Measurements from ENCODE around the gene APOBEC3A. TPM values are rescaled to one million over a fixed set of nuclear protein-coding genes. Genes with fewer than 3 reads are reported as not detected.

APOBEC3A gene
- total RNA-seq, 1 donor from 2014 or later = not detected

DNA sequence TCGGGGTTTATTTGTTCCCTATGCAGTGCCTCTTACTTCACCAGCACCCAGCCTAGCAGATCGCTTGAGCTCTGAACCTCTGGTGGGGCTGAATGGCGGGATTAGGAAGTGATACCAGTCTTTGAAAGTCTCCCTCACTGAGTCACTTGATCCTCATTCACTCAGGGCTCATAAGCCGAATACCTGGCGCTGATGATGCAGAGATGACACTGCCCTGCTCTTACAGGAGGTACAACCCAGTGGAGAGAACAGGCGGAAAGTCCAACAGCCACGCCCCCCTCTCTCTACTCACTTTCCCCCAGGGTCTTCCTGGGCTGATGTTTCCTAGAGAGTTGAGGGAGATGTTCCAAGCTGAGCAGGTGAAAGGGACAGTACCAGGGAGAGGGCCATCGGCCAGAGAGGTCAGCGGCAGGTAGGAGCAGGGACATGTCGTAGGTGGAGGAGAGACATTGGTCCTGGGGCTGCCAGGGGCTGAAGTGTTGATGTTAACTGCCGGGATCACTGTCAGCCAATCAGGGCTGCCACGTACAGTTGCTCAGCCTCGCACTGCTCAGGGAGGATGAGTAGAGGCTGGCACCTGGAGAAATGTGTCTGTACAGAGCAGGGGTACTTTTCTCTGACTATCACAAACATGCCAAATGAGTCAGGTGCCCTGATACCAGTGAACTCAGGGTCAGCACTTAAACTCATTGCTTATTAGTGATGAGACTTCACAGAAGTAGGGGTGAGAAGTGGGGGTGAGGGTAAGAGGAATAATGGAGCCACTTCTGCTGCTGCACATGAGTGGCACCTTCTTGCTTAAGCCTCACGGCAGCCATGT, 9.9 kb upstream of the APOBEC3A start:
- Mint-ChIP-seq H3K36me3 (ENCODE audit: low read depth) (peaks cover 1% of the 10 kb centered on the region), H3K27me3 (ENCODE audit: low read depth) (peaks cover 78% of the 10 kb centered on the region), H3K4me3 (ENCODE audit: unreplicated experiment) (no peak overlapping the region), H3K4me1 (ENCODE audit: low read depth) (no peaks in the 10 kb centered on the region), H3K27ac (ENCODE audit: unreplicated experiment) (peak overlapping the region; percentile 39), H3K9me3 (ENCODE audit: low read depth) (no peaks in the 10 kb centered on the region)
- no peak for DNase-seq (ENCODE audit: low spot score)
- TF ChIP-seq, protein P1, sequence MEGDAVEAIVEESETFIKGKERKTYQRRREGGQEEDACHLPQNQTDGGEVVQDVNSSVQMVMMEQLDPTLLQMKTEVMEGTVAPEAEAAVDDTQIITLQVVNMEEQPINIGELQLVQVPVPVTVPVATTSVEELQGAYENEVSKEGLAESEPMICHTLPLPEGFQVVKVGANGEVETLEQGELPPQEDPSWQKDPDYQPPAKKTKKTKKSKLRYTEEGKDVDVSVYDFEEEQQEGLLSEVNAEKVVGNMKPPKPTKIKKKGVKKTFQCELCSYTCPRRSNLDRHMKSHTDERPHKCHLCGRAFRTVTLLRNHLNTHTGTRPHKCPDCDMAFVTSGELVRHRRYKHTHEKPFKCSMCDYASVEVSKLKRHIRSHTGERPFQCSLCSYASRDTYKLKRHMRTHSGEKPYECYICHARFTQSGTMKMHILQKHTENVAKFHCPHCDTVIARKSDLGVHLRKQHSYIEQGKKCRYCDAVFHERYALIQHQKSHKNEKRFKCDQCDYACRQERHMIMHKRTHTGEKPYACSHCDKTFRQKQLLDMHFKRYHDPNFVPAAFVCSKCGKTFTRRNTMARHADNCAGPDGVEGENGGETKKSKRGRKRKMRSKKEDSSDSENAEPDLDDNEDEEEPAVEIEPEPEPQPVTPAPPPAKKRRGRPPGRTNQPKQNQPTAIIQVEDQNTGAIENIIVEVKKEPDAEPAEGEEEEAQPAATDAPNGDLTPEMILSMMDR (IDR thresholded peaks at IDR 0.05) = no peak

DNA sequence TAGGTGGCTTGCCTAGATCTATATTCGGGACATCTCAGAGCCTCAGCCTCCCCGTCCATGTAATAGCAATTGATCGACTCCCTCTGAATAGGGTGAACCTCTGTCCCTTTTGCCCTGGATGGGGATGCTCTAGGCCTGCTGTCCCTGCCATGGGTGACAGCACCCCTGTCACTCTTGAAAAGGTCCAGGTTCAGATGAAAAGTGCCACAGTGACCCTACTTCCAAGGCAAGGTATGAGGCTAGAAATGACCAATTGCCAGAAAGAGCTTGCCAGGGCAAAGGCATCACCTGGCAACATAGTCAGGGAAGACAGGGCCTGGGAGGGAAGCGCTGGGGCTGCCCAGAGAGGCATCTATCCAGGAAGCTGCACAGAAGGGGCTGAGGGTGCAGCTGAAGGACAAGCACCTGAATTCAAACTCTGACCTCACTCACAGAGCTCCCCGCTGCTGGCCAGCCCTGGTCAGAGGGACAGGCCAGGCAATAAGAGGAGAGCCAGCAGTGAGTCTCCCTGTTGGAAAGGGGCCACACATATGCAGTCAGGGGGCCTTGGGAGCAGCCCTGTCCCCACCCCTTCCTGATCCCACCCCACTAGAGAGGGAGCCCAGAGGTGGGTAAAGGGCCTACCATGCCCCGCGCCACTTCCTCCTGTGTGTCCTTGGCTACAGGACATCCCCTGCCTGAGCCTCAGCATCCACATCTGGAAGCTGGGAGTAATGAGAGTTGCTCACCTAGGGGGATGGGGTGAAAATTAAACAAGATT, 9.0 kb upstream of the APOBEC3A start:
- H3K4me3 Mint-ChIP-seq (ENCODE audit: unreplicated experiment) = no peak overlapping the region
- TF ChIP-seq, protein P1 (IDR thresholded peaks at IDR 0.05) = no peak
- H3K27me3 Mint-ChIP-seq (ENCODE audit: low read depth) = peaks cover 74% of the 10 kb centered on the region
- no peaks in the 10 kb centered on the region for H3K9me3 Mint-ChIP-seq (ENCODE audit: low read depth)
- no peak for DNase-seq (ENCODE audit: low spot score)
- no peaks in the 10 kb centered on the region for H3K4me1 Mint-ChIP-seq (ENCODE audit: low read depth)
- H3K27ac Mint-ChIP-seq (ENCODE audit: unreplicated experiment) = no peak overlapping the region
- peaks cover 1% of the 10 kb centered on the region for H3K36me3 Mint-ChIP-seq (ENCODE audit: low read depth)

DNA sequence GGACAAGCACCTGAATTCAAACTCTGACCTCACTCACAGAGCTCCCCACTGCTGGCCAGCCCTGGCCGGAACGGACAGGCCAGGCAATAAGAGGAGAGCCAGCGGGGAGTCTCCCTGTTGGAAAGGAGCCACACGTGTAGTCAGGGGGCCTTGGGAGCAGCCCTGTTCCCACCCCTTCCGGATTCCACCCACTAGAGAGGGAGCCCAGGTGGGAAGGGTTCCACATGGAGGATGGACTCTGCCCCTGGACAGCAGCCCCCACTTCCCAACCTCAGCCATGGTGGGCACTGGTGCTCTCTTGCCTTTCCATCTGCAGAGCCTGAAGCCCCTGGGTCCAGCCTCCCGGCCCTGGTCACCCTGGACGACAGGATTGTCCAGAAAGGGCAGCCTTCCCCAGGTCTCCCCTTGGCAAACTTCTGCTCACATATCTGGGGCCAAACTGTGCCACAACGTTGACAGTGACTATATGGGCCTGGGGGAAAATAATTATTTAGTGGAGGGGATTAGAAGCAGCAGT, 7.5 kb upstream of the APOBEC3A start:
- Mint-ChIP-seq H3K36me3 (ENCODE audit: low read depth) (peaks cover 1% of the 10 kb centered on the region), H3K27me3 (ENCODE audit: low read depth) (peaks cover 61% of the 10 kb centered on the region), H3K27ac (ENCODE audit: unreplicated experiment) (no peak overlapping the region), H3K9me3 (ENCODE audit: low read depth) (no peaks in the 10 kb centered on the region), H3K4me1 (ENCODE audit: low read depth) (no peaks in the 10 kb centered on the region), H3K4me3 (ENCODE audit: unreplicated experiment) (no peak overlapping the region)
- TF ChIP-seq, protein P1 (IDR thresholded peaks at IDR 0.05) = no peak
- DNase-seq (ENCODE audit: low spot score) = no peak

DNA sequence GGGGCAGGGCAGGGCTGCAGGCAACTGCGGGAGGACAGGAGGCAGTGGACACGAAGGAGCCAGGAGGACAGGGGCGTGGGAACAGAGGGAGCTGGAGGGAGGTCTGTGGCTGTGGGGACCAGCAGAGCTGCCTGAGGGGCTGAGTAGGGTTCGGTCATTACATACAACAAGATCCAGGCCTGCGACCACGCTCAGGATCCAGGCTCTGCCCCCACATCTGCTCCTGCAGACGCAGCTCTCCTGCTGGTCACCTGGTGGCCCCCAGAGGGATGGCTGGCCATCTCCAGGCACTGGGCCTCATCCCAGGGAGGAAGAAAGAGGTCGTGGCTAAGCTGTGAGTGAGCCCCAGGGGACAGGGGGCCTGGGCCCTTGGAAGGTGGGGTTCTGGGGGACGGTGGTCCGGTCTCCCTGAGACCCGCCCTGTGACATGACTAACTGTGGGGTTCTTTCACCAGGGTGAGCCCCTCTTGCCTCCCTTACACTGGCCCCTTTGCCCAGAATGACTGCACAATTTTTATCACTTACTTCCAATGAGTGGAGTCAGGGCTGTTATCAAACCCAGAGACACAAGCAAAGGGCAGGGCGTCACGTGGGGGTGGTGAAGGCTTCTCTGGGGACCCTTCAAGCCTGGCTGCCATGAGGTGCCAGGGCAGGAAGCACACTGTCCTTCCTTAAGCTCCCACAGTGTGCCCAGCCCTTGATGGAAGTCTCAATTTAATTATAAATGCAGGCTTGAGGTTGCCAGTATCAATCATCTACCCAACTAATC, 6.7 kb upstream of the APOBEC3A start:
- Mint-ChIP-seq H3K9me3 (ENCODE audit: low read depth) (no peaks in the 10 kb centered on the region), H3K4me1 (ENCODE audit: low read depth) (no peaks in the 10 kb centered on the region), H3K27me3 (ENCODE audit: low read depth) (peaks cover 59% of the 10 kb centered on the region), H3K27ac (ENCODE audit: unreplicated experiment) (no peak overlapping the region), H3K36me3 (ENCODE audit: low read depth) (peaks cover 1% of the 10 kb centered on the region), H3K4me3 (ENCODE audit: unreplicated experiment) (no peak overlapping the region)
- no peak for DNase-seq (ENCODE audit: low spot score)
- TF ChIP-seq, protein P1 (IDR thresholded peaks at IDR 0.05) = no peak

GRCh38 chr22:38951734-38952133, 5.7 kb upstream of the APOBEC3A start:
- Mint-ChIP-seq H3K4me3 (ENCODE audit: unreplicated experiment) (no peak overlapping the region), H3K9me3 (ENCODE audit: low read depth) (no peaks in the 10 kb centered on the region), H3K36me3 (ENCODE audit: low read depth) (peaks cover 1% of the 10 kb centered on the region), H3K4me1 (ENCODE audit: low read depth) (no peaks in the 10 kb centered on the region), H3K27me3 (ENCODE audit: low read depth) (peaks cover 54% of the 10 kb centered on the region), H3K27ac (ENCODE audit: unreplicated experiment) (no peak overlapping the region)
- TF ChIP-seq, protein P1 (IDR thresholded peaks at IDR 0.05) = no peak
- no peak for DNase-seq (ENCODE audit: low spot score)
